GM21717 (cell line): ENCODE measurements around the gene IFNL2.

Source experiments
- ATAC-seq: cut with Tn5 transposase; IDR thresholded peaks from one replicate; pipeline ENCODE4 v1.9.1; 2021; ENCODE audit warnings: mild to moderate bottlenecking, moderate library complexity; ENCODE audit not compliant: unreplicated experiment

Gene IFNL2

DNA sequence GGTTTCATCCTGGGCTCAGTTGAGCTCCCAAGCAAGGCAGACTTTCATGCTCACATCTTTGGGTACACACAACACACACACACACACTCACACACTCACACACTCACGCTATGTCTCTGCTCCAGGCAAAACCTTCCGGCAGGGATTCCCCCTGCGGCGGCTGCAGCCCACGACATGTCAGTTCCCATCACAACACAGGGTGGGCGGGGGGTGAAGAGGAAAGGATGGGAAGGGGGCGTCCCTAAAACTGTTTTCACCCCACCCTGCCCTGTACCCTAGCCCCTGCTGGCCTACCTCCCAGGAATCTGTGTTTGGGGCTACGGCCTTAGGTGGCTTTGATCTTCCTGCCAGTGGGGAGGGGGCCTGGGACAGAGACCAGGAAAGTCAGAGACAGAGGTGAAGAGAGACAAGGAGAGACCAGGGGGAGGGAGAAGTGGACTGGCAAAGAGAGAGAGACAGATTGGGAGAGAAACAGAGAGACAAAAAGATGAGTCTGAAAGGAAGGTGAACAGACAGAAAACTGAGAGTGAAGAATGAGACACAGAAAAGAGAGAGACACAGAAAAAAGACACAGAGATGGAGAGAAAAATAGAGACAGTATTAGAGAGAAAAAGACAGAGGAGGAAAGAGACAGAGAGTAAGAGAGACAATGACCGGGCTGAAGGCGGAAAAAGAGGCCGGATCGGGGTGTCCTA is 48.6 kb downstream of the IFNL2 start:
- ATAC-seq, result no peak

DNA sequence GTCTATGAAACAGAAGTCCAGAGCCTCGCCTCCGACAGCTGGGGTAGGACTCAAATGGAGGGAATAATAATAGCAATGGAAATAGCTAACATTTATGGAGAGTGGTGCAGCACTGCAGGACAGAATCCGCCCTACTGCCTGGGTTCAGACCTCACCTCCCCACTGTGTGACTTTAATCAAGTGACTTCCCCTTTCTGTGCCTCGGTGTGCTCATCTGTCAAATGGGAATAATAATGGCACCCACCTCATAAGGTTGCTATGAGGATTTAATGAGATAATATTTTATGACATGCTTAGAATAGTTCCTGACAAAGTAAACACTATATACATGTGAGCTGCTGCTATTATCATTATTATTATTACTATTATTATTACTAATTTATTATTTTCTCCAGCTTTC is 49.3 kb downstream of the IFNL2 start:
- no peak for ATAC-seq

DNA sequence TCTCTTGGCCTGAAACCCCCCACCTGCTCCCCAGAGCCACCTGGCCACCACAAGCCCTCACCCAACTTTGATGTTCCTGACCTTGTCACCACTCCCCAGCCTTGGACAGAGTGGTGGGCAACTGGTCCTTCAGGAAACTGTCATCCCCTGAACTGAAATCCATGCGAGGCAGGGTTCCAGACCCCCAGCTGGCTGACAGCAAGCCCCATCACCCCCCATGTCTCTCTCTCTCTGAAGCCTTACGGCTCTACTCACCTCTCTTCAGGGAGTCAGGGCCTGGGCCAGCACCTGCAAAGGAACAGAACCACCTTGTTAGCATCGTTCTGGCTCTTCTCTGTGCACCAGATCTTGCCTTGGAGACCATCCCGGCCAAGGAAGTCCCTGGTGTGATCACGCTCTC is 49.9 kb downstream of the IFNL2 start:
- ATAC-seq, result no peak

DNA sequence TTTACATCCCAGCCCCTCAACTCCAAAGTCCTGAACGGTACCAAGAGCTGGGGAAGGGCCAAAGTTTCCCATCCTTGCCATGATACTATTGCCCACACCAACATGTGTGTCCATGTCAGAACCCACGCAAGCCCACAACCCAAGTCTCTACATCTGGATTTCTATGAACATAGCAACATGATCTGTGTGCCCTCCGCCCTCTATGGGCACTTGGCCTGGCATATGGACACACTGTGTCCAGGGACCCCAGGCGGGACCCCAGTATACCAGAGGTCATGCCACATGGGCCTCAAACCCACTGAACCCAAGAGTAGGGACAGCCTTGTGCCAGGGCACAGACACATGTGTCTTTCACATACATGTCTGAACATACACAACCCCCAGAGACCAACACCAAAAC is 50.5 kb downstream of the IFNL2 start:
- ATAC-seq, result no peak

DNA sequence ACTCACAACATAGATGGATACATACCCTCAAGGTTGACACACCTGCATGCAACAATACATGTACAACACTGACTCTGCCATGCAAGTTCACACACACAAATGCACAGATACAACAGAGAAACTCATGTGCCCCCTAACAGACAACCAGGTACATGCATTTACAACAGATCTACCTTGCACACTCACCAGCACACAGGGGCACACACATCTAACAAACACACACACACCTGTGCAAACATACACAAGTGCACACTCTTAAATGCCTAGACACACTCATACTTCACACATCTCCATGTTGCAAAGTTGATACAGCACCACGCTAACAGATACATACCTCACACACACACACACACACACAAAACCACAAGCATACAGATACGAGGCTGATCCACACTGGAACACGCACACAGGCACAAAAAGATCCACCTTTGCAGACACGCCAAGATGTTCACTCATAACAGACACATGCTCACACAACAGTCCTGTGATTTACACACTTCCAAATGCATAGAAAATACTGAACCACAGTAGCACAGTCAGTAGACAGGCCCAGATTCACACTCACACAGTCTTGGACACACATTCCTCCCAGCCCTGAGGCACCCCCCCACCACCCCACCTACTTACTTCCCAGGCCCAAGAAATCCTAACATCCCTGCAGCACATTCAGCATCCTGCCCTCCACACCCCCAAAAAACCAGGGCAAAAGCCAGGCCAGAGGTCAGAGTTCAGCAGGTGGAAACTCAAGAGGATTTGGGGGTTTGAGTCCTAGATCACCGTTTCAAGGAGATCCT is 51.1 kb downstream of the IFNL2 start:
- ATAC-seq, result no peak
